Hepatocyte (in vitro differentiated cells): ENCODE results near the gene RARRES2.

Source experiments
- CTCF ChIP-seq: fragments of 200-600 bp; sonication (generic); IDR thresholded peaks from 2 replicates; pipeline ENCODE4 v1.5.1; 2016; ENCODE audit warnings: antibody characterized with exemption, mild to moderate bottlenecking; ENCODE audit not compliant: poor library complexity
- EZH2 ChIP-seq: fragments of 200-600 bp; sonication (generic); IDR thresholded peaks from 2 replicates; pipeline ENCODE4 v1.6.1; 2016; ENCODE audit warnings: antibody characterized with exemption, mild to moderate bottlenecking, borderline replicate concordance
- EZH2phosphoT487 ChIP-seq: fragments of 200-600 bp; sonication (generic); IDR thresholded peaks from one replicate; pipeline ENCODE4 v1.6.1; 2018; ENCODE audit warnings: antibody characterized with exemption, mild to moderate bottlenecking, low read depth, moderate library complexity; ENCODE audit not compliant: unreplicated experiment, severe bottlenecking

DNA sequence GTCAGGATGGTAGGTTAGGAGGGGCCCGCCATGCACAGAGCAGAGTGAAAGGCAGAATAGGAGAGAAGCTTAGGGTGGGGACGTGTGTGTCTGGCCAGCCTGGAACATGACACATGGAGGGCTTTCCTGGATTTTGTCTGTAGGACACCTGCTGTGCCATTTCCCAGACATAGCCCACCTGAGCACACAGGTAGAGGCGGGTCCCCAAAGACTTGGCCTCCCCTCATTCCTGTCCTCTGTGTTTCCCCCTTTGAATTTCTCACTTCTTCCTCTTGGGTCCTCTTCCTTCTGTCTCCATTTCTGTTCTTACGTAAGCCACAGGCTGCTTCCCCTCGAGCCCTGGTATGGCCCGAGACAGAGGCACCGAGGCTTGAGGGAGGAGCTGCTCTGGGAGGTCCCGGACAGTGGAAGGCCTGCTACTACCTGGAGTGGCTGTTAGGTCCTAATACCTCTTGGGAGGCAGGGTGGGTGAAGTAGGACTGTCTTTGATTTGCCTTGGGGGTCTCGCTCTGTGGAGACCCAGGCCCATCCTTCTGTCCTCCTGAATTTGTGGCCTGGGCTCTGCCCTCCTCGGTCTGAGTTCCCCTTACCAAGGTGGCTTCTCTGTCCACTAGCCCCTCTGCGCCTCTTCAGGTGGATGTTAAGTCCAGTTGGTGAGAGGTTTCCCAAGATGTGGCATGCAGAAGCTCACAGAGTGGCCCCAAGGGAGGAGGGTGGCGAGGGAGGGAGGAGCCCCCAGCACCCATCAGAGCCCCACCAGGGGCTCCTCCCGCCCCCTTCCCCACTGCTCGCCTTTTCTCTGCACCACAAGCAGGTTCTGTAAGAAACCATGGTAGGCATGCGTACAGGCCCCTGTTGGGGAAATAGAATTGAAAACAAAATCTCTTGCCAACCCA lies 43.2 kb upstream of the RARRES2 start:
- no peak for TF ChIP-seq CTCF
- no peak for TF ChIP-seq EZH2
- no peak for TF ChIP-seq EZH2phosphoT487
